ENCODE data around the gene RFX7.
A peak's percentile ranks its signal among the peaks of the same experiment; 100 is the strongest.
"Not testable (repeated sequence)": the region's sequence is repeated elsewhere in the genome, so short reads cannot be mapped to it uniquely, and the experiment has no call there.

Gene RFX7

DNA sequence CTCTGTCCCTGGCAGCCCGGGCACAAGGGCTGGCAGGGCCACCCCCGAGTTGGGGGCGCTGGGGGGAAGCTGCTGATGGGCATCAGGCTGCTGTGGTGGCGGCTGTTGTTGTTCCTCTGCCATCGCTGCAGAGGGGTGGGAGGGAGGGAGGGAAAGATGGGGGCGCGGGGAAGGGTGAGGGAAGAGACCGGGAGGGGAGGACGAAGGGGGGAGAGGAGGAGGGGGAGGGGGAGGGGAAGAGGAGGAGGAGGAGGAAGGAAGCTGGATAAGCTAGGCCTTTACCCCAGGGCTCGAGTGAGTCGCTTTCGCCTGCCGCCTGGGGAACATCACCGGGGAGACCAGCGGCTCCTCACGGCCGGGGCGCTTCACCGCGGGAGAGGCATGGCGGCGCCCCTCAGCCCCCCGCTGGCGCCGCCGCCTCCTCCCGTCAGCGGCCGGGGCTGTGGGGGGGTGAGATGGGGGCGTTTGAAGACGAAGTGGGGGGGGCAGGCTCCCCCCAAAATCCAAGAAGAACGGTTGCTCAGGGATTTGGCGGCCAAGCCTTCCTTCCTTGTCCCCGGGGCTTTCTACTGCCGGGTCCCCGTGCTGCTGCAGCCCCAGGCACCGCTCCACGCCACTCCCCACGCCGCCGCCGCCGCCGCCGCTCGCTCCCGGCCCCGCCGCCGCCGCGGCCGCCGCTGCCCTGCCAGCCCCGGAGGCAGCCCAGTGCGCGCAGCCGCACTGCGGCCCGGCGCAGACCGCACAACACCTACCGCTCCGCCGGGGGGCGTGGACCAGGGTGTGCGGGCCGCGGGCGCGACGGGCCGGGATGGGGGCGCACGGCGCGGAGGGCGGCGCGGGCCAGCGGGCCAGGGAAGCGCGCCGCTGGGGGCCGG, at the start of gene RFX7:
RFX7 (minus strand) TSS at position 717 of the 875 bp plus-strand sequence; CDS start at position 123, 594 bp downstream.
- DNase-seq (ENCODE audit: low read depth) = peak; percentile 64

- no peak for DNase-seq (ENCODE audit: low read depth)
Observed at GRCh38 chr15:56292546-56293316, 49.1 kb upstream of the RFX7 start.

DNA sequence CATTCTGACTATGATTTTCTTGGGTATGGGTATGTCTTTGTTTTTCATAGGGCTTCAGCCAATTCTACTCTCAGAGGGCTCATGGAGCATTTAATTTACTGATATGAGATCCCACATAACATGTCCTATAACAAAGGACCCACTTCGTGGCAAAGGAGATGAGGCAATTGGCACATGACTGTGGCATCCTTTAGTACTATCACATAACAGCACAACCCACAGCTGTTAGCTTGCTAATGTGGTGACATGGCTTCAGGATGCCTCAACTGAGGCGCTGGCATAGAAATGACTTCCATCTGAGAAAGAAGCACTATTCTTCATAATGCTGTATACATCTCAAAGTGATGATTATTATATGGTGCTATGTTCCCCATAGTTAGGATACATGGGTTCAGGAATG, 48.1 kb upstream of the RFX7 start:
- no peak for DNase-seq (ENCODE audit: low read depth)

DNA sequence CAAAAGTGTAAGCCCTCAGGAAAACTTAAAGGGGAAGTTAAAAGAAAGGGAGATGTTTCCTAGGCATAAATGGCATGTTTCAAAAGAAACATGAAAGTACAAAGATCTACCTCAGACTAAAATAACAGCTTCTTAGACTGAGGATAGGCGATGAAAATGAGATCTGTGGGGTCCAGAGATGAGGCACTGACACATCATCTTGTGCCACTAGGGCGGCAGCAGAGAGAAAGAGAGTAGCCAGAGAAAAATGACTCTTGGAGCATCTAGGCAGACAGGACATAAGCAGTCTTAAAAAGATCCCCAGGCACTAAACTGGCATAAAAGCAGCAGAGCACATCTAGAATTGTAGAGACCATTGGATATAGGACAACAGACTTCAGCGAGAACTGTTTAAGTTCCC, 42.5 kb upstream of the RFX7 start:
- no peak for DNase-seq (ENCODE audit: low read depth)

DNA sequence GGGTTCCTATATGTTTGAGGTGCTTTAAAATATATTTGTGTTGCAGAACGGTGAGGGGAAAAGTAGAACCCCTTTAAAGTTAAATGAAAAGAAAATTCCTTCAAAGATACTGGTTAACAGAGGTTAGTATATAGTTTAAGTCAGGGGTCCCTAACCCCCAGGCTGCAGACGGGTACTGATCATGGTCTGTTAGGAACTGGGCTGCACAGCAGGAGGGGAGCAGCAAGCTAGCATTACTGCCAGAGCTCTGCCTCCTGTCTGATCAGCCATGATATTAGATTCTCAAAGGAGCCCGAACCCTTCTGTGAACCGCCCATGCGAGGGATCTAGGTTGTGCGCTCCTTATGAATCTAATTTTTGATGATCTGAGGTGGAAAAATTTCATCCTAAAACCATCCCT, 37.5 kb upstream of the RFX7 start:
- DNase-seq (ENCODE audit: low read depth) = no peak

DNA sequence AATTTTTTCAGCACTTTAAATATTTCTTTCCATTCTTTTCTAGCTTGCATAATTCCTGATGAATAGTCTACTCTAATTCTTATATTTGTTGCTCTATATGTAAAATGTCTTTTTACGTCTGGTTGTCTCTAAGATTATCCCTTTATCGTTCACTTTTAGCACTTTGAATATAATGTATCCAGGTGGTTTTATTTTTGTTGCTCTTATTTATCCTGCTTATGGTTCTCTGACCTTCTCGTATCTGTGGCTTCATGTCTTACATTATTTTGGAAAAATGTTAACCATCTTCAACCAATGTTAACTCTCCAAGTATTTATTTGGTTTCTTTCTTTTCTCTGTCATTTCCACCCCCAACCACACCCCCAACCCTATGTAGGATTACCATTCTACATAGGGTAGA, 30.0 kb upstream of the RFX7 start:
- DNase-seq (ENCODE audit: low read depth) = no peak

GRCh38 chr15:56272454-56272853, 28.8 kb upstream of the RFX7 start:
- DNase-seq (ENCODE audit: low read depth) = no peak

DNA sequence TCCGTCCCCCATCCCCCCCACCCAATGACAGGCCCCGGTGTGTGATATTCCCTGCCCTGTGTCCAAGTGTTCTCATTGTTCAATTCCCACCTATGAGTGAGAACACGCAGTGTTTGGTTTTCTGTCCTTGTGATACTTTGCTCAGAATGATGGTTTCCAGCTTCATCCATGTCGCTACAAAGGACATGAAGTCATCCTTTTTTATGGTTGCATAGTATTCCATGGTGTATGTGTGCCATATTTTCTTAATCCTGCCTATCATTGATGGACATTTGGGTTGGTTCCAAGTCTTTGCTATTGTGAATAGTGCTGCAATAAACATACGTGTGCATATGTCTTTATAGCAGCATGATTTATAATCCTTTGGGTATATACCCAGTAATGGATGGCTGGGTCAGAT, 22.8 kb upstream of the RFX7 start:
- DNase-seq (ENCODE audit: low read depth) = not testable (repeated sequence)

DNA sequence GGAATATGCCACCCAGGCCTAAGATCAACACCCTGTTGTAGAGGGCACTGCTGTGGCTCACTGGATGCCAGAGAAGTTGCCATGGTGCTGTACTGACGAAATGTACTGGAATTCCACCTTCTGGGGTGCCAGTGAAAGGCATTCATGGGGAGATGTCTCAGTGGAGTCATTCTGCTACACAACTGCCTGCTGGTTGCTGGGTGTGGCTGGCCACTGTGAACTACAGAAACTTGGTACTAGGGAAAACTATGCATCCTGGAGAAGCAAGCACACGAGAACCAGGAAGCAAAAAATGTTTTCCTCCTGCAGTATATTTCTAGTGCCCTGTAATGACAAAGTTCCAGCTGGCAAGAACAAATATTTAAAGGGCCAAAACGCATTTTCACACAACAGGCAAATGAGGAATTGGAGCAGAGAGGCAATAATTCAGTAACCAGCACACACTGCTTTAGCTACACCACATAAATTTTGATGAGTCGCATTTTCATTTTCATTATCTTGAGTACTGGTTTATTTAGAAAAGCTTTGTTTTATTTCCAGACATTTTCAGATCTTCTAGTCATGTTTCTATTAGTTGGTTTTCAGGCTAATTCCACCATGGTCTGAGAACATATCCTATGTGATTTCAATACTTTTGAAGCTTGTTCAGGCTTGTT, 18.3 kb upstream of the RFX7 start:
- no peak for DNase-seq (ENCODE audit: low read depth)

DNA sequence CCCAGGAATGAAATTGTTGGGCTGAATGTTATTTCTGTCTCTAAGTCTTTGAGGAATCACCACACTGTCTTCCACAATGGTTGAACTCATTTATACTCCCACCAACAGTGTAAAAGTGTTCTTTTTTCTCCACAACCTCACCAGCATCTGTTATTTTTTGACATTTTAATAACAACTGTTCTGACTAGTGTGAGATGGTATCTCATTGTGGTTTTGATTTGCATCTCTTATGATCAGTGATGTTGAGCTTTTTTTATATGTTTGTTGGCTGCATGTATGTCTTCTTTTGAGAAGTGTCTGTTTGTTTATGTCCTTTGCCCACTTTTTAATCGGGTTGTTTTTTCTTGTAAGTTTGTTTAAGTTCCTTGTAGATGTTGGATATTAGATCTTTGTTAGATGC, 13.6 kb upstream of the RFX7 start:
- not testable (repeated sequence) for DNase-seq (ENCODE audit: low read depth)

GRCh38 chr15:56254265-56254664, 10.6 kb upstream of the RFX7 start:
- DNase-seq (ENCODE audit: low read depth) = no peak

DNA sequence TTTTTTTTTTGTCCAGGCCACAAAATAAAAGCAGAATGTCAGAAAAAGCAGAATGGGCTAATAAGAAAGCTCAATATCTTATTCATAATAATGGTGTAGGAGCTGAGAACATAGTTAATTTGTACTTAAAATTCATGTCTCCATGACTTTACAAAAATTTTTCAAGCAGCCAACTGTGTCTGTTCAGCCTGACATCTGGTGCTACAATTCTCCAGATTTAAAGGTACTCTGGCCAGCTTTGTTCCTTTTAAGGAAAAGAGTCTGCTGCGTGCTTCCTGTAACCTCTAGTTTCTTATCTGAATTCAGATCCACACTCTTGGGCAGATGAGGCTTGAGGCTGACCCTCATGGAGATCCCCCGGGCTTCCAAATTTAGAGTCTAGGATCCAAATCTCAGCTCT, 8.7 kb upstream of the RFX7 start:
- DNase-seq (ENCODE audit: low read depth) = no peak

- no peak for DNase-seq (ENCODE audit: low read depth)
Observed at GRCh38 chr15:56251315-56252095, 7.8 kb upstream of the RFX7 start.

GRCh38 chr15:56250626-56251025, 6.9 kb upstream of the RFX7 start:
- no peak for DNase-seq (ENCODE audit: low read depth)

DNA sequence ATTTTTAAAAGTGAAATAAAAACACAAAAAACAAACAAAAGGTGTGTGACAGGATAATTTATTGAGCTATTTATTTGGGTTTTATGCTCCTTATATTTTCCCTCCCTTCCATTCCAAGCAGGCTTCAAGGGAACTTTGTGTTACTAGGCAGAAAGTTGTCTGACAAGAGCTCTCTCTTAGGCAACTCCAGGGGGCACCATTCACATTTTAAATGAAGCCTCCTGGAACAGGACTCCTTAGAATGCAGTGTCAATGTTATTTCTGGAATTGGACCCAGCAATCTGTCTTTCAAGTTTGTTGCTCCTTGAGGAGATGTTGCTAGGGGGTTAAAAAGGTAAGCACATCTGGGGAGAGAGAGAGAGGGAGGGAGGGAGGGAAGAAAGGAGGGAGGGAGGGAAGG, 5.4 kb upstream of the RFX7 start:
- DNase-seq (ENCODE audit: low read depth) = no peak

- no peak for DNase-seq (ENCODE audit: low read depth)
Observed at GRCh38 chr15:56248311-56248992, 4.8 kb upstream of the RFX7 start.

GRCh38 chr15:56247266-56247665, 3.6 kb upstream of the RFX7 start:
- DNase-seq (ENCODE audit: low read depth) = no peak

- peak; percentile 80 for DNase-seq (ENCODE audit: low read depth)
Observed at GRCh38 chr15:56245871-56246814, 2.5 kb upstream of the RFX7 start.

GRCh38 chr15:56244811-56245576, 1.3 kb upstream of the RFX7 start:
- DNase-seq (ENCODE audit: low read depth) = peak; percentile 0
